GM23338 (cell line): Measurements from ENCODE around the gene LANCL3. TPM values are rescaled to one million over a fixed set of nuclear protein-coding genes. Genes with fewer than 3 reads are reported as not detected.

Experiments used
- ATAC-seq: fragments of 200-7000 bp; cut with Tn5 transposase; 3 replicates; pipeline ENCODE4 v1.9.1; 2020
- DNase-seq: peaks from one replicate; pipeline ENCODE4 v3.0.0-alpha.2; 2015; ENCODE audit warnings: low spot score
- H2AFZ ChIP-seq: fragments of 200-600 bp; sonication (generic); 2 replicates; pipeline ENCODE4 v1.8.0; 2016; ENCODE audit warnings: antibody characterized with exemption, mild to moderate bottlenecking, moderate library complexity
- H3F3A ChIP-seq: fragments of 200-600 bp; sonication (generic); replicated peaks from 2 replicates; pipeline ENCODE4 v1.8.0; 2017; ENCODE audit warnings: antibody characterized with exemption, mixed run types, low read depth
- H3K27ac ChIP-seq: fragments of 200-600 bp; sonication (generic); 2 replicates; pipeline ENCODE4 v1.6.1; 2016; ENCODE audit warnings: low read depth
- H3K27me3 ChIP-seq: fragments of 200-600 bp; sonication (generic); 2 replicates; pipeline ENCODE4 v1.8.0; 2016; ENCODE audit warnings: mild to moderate bottlenecking, mixed run types, moderate library complexity; ENCODE audit not compliant: insufficient read depth
- H3K36me3 ChIP-seq: fragments of 200-600 bp; sonication (generic); 2 replicates; pipeline ENCODE4 v1.8.0; 2016; ENCODE audit warnings: mild to moderate bottlenecking; ENCODE audit not compliant: insufficient read depth
- H3K4me1 ChIP-seq: fragments of 200-600 bp; sonication (generic); 2 replicates; pipeline ENCODE4 v1.8.0; 2016; ENCODE audit warnings: mild to moderate bottlenecking, moderate library complexity; ENCODE audit not compliant: insufficient read depth
- H3K4me2 ChIP-seq: fragments of 200-600 bp; sonication (generic); 2 replicates; pipeline ENCODE4 v1.7.1; 2017; ENCODE audit warnings: mixed run types
- H3K4me3 ChIP-seq: fragments of 200-600 bp; sonication (generic); 2 replicates; pipeline ENCODE4 v1.6.1; 2016; ENCODE audit warnings: mixed run types
- H3K79me2 ChIP-seq: fragments of 200-600 bp; sonication (generic); replicated peaks from 2 replicates; pipeline ENCODE4 v1.8.0; 2017; ENCODE audit warnings: mild to moderate bottlenecking; ENCODE audit not compliant: insufficient read depth
- H3K9me2 ChIP-seq: fragments of 200-600 bp; sonication (generic); 2 replicates; pipeline ENCODE4 v1.8.0; 2017; ENCODE audit not compliant: insufficient read depth
- H4K20me1 ChIP-seq: fragments of 200-600 bp; sonication (generic); replicated peaks from 2 replicates; pipeline ENCODE4 v1.8.0; 2017; ENCODE audit warnings: mild to moderate bottlenecking; ENCODE audit not compliant: insufficient read depth
- H3K27ac Mint-ChIP-seq: 2 replicates; pipeline ENCODE4 v1.8.0; 2020; ENCODE audit warnings: inconsistent platforms, mild to moderate bottlenecking, moderate library complexity, mixed read lengths
- H3K27me3 Mint-ChIP-seq: 3 replicates; pipeline ENCODE4 v1.8.0; 2022; ENCODE audit warnings: low read depth, mild to moderate bottlenecking, moderate library complexity, mixed read lengths, inconsistent platforms; ENCODE audit not compliant: insufficient read depth, poor library complexity
- H3K36me3 Mint-ChIP-seq: 3 replicates; pipeline ENCODE4 v1.8.0; 2021; ENCODE audit warnings: low read depth, mild to moderate bottlenecking, inconsistent platforms, moderate library complexity, mixed read lengths
- H3K4me1 Mint-ChIP-seq: 3 replicates; pipeline ENCODE4 v1.8.0; 2020; ENCODE audit warnings: mild to moderate bottlenecking, inconsistent platforms, mixed read lengths
- H3K4me3 Mint-ChIP-seq: 3 replicates; pipeline ENCODE4 v1.8.0; 2021; ENCODE audit warnings: moderate library complexity, mild to moderate bottlenecking, inconsistent platforms, mixed read lengths
- H3K9me3 Mint-ChIP-seq: 3 replicates; pipeline ENCODE4 v1.8.0; 2020; ENCODE audit warnings: moderate library complexity, mild to moderate bottlenecking, inconsistent platforms, mixed read lengths
- CREB1 ChIP-seq: fragments of 250-450 bp; sonication (Bioruptor Pico); IDR thresholded peaks from 2 replicates; pipeline ENCODE4 v1.5.0; 2020; ENCODE audit warnings: low read depth, mild to moderate bottlenecking, moderate library complexity
- ETS1 ChIP-seq: IDR thresholded peaks from 2 replicates; pipeline ENCODE4 v1.6.1; 2016; ENCODE audit warnings: antibody characterized with exemption
- EZH2 ChIP-seq: fragments of 200-600 bp; sonication (generic); IDR thresholded peaks from one replicate; pipeline ENCODE4 v1.8.0; 2017; ENCODE audit warnings: antibody characterized with exemption, mild to moderate bottlenecking, low read depth; ENCODE audit not compliant: unreplicated experiment
- EZH2phosphoT487 ChIP-seq: fragments of 200-600 bp; sonication (generic); IDR thresholded peaks from one replicate; pipeline ENCODE4 v1.8.1; 2018; ENCODE audit warnings: antibody characterized with exemption; ENCODE audit not compliant: unreplicated experiment
- JUNB ChIP-seq: IDR thresholded peaks from one replicate; pipeline ENCODE4 v1.6.1; 2016; ENCODE audit warnings: antibody characterized with exemption; ENCODE audit not compliant: unreplicated experiment
- NANOG ChIP-seq: IDR thresholded peaks from 2 replicates; pipeline ENCODE4 v1.6.1; 2016; ENCODE audit warnings: antibody characterized with exemption, borderline replicate concordance
- POLR2AphosphoS5 ChIP-seq: IDR thresholded peaks from 2 replicates; pipeline ENCODE4 v1.6.1; 2016; ENCODE audit warnings: antibody characterized with exemption, low read depth
- STAT1 ChIP-seq: IDR thresholded peaks from one replicate; pipeline ENCODE4 v1.6.1; 2016; ENCODE audit warnings: antibody characterized with exemption; ENCODE audit not compliant: unreplicated experiment
- ZNF114 ChIP-seq: fragments of 250-450 bp; sonication (Bioruptor Pico); IDR thresholded peaks from 2 replicates; pipeline ENCODE4 v1.5.0; 2020; ENCODE audit warnings: mild to moderate bottlenecking, moderate library complexity
- ZNF331 ChIP-seq: fragments of 250-450 bp; sonication (Bioruptor Pico); IDR thresholded peaks from 2 replicates; pipeline ENCODE4 v1.5.0; 2020; ENCODE audit warnings: low read depth, mild to moderate bottlenecking, moderate library complexity
- polyA plus RNA-seq: library from polyadenylated mRNA; unstranded; fragments of >200 nt; fragmentation: Nextera tagmentation; extraction: Ambion mirVana; gene quantifications from 2 replicates; pipeline ENCODE4 v1.2.1, GENCODE V29; 2016
- total RNA-seq: library from RNA; depleted of rRNA; stranded (reverse); fragments of >200 nt; shearing (Covaris generic); gene quantifications from 2 replicates; pipeline ENCODE4 v1.2.3, GENCODE V29; 2014
- TF ChIP-seq, protein P1 (sequence below), 2 experiments: fragments of 200-600 bp in 1 of 2; sonication (generic) in 1 of 2; conservative IDR thresholded peaks; 2 replicates each; pipeline versions ENCODE4 v1.5.1 to v1.6.1; 2016 to 2017; ENCODE audit warnings: antibody characterized with exemption in 2 of 2, low read depth in 2 of 2, mild to moderate bottlenecking in 2 of 2, moderate library complexity in 1 of 2
- TF ChIP-seq, protein P2 (sequence below): fragments of 250-450 bp; sonication (Bioruptor Pico); IDR thresholded peaks from 2 replicates; pipeline ENCODE4 v1.5.0; 2020; ENCODE audit warnings: mild to moderate bottlenecking, moderate library complexity

The LANCL3 gene
- total and polyA plus RNA-seq, 2 experiments from 2014 or later = 0.11 to 1.8 TPM

DNA sequence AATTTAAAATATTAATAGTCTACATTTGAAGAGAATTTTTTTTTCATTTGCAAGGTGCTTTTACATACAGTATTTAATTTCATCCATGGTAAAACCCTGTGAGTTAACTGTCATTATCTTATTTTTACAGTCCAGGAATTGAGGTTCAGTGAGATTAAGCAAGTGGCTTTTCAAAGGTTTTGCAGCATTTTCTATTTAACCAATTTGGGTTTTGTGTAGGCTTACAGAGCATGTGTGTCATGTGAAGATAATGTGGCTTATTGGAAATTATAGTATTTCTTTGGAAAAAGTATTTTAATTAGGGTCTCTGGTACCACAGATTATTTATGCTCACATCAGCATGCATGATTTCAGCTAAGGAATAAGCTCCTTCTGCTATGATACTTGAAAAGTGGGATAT, 118.7 kb downstream of the LANCL3 start (continued):
- no peak for TF ChIP-seq STAT1

DNA sequence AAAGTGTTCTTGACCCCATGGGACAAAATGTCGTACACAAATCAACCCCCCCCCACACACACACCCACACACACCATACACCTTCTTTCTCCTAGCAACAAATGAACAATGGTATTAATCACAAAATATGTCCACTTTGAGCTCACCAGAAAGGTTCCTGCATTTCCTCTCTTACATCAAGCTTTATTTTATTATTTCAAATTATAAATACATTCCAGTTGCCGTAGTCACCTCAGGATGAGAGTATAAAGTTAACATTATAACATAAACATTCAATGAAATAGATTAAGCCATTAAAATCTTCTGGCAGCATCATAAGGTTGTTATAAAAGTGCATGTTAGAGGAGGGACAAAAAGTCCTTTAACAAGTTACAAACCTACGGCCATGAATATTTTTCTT, 121.5 kb downstream of the LANCL3 start:
- H3K4me1 Mint-ChIP-seq = no peaks in the 10 kb centered on the region
- Histone ChIP-seq H3K27ac (no peak overlapping the region), H3F3A (no peaks in the 10 kb centered on the region), H3K36me3 (no peaks in the 10 kb centered on the region), H3K4me1 (no peaks in the 10 kb centered on the region), H3K4me2 (no peak overlapping the region), H3K79me2 (no peaks in the 10 kb centered on the region), H3K27me3 (no peaks in the 10 kb centered on the region), H4K20me1 (no peaks in the 10 kb centered on the region), H2AFZ (no peak overlapping the region), H3K4me3 (no peak overlapping the region), H3K9me2 (no peaks in the 10 kb centered on the region)
- no peak overlapping the region for H3K27ac Mint-ChIP-seq
- no peak overlapping the region for H3K4me3 Mint-ChIP-seq
- DNase-seq (no peak), ATAC-seq (no peak)
- no peaks in the 10 kb centered on the region for H3K27me3 Mint-ChIP-seq
- H3K9me3 Mint-ChIP-seq = no peaks in the 10 kb centered on the region
- no peak for TF ChIP-seq EZH2
- no peak for TF ChIP-seq ETS1
- no peak for TF ChIP-seq JUNB
- TF ChIP-seq, protein P1, sequence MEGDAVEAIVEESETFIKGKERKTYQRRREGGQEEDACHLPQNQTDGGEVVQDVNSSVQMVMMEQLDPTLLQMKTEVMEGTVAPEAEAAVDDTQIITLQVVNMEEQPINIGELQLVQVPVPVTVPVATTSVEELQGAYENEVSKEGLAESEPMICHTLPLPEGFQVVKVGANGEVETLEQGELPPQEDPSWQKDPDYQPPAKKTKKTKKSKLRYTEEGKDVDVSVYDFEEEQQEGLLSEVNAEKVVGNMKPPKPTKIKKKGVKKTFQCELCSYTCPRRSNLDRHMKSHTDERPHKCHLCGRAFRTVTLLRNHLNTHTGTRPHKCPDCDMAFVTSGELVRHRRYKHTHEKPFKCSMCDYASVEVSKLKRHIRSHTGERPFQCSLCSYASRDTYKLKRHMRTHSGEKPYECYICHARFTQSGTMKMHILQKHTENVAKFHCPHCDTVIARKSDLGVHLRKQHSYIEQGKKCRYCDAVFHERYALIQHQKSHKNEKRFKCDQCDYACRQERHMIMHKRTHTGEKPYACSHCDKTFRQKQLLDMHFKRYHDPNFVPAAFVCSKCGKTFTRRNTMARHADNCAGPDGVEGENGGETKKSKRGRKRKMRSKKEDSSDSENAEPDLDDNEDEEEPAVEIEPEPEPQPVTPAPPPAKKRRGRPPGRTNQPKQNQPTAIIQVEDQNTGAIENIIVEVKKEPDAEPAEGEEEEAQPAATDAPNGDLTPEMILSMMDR (conservative IDR thresholded peaks at IDR 0.05; ENCODE audit: low read depth in 2 of 2) = no peak
- no peak for TF ChIP-seq EZH2phosphoT487
- TF ChIP-seq, protein P2, sequence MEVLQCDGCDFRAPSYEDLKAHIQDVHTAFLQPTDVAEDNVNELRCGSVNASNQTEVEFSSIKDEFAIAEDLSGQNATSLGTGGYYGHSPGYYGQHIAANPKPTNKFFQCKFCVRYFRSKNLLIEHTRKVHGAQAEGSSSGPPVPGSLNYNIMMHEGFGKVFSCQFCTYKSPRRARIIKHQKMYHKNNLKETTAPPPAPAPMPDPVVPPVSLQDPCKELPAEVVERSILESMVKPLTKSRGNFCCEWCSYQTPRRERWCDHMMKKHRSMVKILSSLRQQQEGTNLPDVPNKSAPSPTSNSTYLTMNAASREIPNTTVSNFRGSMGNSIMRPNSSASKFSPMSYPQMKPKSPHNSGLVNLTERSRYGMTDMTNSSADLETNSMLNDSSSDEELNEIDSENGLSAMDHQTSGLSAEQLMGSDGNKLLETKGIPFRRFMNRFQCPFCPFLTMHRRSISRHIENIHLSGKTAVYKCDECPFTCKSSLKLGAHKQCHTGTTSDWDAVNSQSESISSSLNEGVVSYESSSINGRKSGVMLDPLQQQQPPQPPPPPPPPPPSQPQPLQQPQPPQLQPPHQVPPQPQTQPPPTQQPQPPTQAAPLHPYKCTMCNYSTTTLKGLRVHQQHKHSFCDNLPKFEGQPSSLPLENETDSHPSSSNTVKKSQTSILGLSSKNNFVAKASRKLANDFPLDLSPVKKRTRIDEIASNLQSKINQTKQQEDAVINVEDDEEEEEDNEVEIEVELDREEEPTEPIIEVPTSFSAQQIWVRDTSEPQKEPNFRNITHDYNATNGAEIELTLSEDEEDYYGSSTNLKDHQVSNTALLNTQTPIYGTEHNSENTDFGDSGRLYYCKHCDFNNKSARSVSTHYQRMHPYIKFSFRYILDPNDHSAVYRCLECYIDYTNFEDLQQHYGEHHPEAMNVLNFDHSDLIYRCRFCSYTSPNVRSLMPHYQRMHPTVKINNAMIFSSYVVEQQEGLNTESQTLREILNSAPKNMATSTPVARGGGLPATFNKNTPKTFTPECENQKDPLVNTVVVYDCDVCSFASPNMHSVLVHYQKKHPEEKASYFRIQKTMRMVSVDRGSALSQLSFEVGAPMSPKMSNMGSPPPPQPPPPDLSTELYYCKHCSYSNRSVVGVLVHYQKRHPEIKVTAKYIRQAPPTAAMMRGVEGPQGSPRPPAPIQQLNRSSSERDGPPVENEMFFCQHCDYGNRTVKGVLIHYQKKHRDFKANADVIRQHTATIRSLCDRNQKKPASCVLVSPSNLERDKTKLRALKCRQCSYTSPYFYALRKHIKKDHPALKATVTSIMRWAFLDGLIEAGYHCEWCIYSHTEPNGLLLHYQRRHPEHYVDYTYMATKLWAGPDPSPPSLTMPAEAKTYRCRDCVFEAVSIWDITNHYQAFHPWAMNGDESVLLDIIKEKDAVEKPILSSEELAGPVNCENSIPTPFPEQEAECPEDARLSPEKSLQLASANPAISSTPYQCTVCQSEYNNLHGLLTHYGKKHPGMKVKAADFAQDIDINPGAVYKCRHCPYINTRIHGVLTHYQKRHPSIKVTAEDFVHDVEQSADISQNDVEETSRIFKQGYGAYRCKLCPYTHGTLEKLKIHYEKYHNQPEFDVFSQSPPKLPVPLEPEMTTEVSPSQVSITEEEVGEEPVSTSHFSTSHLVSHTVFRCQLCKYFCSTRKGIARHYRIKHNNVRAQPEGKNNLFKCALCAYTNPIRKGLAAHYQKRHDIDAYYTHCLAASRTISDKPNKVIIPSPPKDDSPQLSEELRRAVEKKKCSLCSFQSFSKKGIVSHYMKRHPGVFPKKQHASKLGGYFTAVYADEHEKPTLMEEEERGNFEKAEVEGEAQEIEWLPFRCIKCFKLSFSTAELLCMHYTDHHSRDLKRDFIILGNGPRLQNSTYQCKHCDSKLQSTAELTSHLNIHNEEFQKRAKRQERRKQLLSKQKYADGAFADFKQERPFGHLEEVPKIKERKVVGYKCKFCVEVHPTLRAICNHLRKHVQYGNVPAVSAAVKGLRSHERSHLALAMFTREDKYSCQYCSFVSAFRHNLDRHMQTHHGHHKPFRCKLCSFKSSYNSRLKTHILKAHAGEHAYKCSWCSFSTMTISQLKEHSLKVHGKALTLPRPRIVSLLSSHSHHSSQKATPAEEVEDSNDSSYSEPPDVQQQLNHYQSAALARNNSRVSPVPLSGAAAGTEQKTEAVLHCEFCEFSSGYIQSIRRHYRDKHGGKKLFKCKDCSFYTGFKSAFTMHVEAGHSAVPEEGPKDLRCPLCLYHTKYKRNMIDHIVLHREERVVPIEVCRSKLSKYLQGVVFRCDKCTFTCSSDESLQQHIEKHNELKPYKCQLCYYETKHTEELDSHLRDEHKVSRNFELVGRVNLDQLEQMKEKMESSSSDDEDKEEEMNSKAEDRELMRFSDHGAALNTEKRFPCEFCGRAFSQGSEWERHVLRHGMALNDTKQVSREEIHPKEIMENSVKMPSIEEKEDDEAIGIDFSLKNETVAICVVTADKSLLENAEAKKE = no peak
- TF ChIP-seq NANOG = no peak
- no peak for TF ChIP-seq ZNF331 (CRISPR knock-in tag)
- TF ChIP-seq ZNF114 (CRISPR knock-in tag) = no peak
- no peak for TF ChIP-seq CREB1 (CRISPR knock-in tag)
- TF ChIP-seq STAT1 = no peak
- TF ChIP-seq POLR2AphosphoS5 = no peak
- no peaks in the 10 kb centered on the region for H3K36me3 Mint-ChIP-seq
